Mucosa of descending colon (tissue), 3 donors: ENCODE data around the gene CFAP119. TPM values are rescaled to one million over a fixed set of nuclear protein-coding genes. Genes with fewer than 3 reads are reported as not detected.

ENCODE experiments used
- ATAC-seq: fragments of 200-7000 bp; cut with Tn5 transposase; one replicate; pipeline ENCODE4 v1.9.1; 2020; ENCODE audit warnings: mild to moderate bottlenecking, moderate library complexity
- DNase-seq, 3 donors: peaks; one replicate each; pipeline ENCODE4 v3.0.0-alpha.2; 2020
- H3K36me3 ChIP-seq: fragments of 200-600 bp; one replicate; pipeline ENCODE4 v1.8.0; 2021; ENCODE audit warnings: low read depth, mild to moderate bottlenecking
- H3K4me1 ChIP-seq: fragments of 200-600 bp; one replicate; pipeline ENCODE4 v1.8.0; 2021; ENCODE audit warnings: low read depth, mild to moderate bottlenecking
- H3K4me3 ChIP-seq: fragments of 200-600 bp; one replicate; pipeline ENCODE4 v1.8.0; 2021; ENCODE audit warnings: mild to moderate bottlenecking
- H3K9me3 ChIP-seq: fragments of 200-600 bp; one replicate; pipeline ENCODE4 v1.8.0; 2021; ENCODE audit warnings: mild to moderate bottlenecking
- CTCF ChIP-seq: fragments of 200-600 bp; IDR thresholded peaks from one replicate; pipeline ENCODE4 v1.8.0; 2022; ENCODE audit warnings: antibody characterized with exemption, mild to moderate bottlenecking
- intact Hi-C, 2 donors: fragments of 100-400 bp; cut with DNase I in 1 of 2; cut with micrococcal nuclease in 1 of 2; formaldehyde crosslinking; loops; one replicate each; pipeline versions ENCODE4 v1.11.0 to v1.11.1; 2022; cut with DNase I, micrococcal nuclease
- total RNA-seq, 3 donors: library from RNA; stranded (reverse); fragmentation: NEBNext Ultra II Directional in 2 of 3; extraction: Animal tissue kit (Norgen Biotek cat#: 25700) in 2 of 3; gene quantifications; one replicate each; pipeline versions ENCODE4 v1.2.1 to v1.2.4, GENCODE V29; 2021 to 2023
- donor health status: DM: no; HTN: no; CAD: no; lungs with moderate emphysema.
- donor health status: DM: no; HTN: no; CAD: no.
- donor health status: DM: no; HTN: yes; CAD: no.

Gene CFAP119
- total RNA-seq, 3 donors from 2014 or later, result 4.6 to 5.5 (median 5.1) TPM

GRCh38 chr16:30778549-30779244, 16.8 kb upstream of the CFAP119 start:
- DNase-seq (no peak), ATAC-seq (no peak)
- no peaks in the 10 kb centered on the region for H3K36me3 ChIP-seq
- intact Hi-C loops, result no loop called here
- no peak for TF ChIP-seq CTCF
- H3K4me3 ChIP-seq, result no peak overlapping the region
- peaks cover 29% of the 10 kb centered on the region for H3K4me1 ChIP-seq
- no peaks in the 10 kb centered on the region for H3K9me3 ChIP-seq

GRCh38 chr16:30777591-30778297, 15.9 kb upstream of the CFAP119 start:
- no peak for ATAC-seq
- DNase-seq, result no peak
- no peak for TF ChIP-seq CTCF
- Histone ChIP-seq H3K9me3 (no peaks in the 10 kb centered on the region), H3K36me3 (no peaks in the 10 kb centered on the region), H3K4me1 (peaks cover 29% of the 10 kb centered on the region), H3K4me3 (no peak overlapping the region)
- intact Hi-C loops, result no loop called here

DNA sequence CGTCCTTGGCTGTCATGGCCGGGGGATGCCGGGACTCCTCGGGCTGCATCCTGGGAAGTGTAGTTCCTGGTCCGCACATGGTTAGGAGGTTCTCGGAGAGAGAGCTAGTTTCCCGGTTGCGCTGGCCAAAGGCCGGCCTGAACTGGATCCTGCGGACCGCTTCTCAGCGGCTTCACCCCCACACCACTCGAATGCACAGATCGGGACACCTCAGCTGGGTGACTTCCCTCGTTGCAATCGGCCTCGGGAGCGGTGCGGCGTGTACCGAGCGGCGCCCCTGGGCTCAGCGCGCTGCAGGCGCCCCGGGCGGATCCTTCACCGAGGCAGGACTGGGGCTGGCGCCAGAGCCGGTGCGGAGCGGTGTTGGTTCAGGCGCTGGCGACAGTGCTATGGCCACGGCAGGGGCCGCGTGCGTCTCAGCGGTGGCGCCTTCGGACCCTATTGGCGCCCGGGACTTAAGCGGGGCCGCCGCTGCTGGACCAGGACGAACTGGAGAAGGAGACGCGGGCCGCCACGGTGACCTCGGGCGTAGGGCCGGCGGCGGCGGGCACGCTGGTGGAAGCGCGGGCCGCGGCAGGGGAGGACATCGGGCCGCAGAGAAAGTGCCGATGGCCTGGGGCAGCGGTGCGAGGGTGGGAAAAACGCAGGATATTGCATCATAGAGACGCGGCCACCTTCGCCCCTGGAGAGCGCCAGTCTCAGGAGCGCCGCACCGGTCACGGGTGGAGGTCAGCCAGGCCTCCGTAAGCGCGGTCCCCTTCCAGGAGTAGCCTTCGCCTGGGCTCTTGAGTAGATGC, 13.7 kb upstream of the CFAP119 start:
- intact Hi-C loops, result no loop called here
- TF ChIP-seq CTCF, result no peak
- Histone ChIP-seq H3K4me1 (peaks cover 29% of the 10 kb centered on the region), H3K4me3 (peak overlapping the region; percentile 50), H3K9me3 (no peaks in the 10 kb centered on the region), H3K36me3 (peaks cover 4% of the 10 kb centered on the region)
- ATAC-seq (peak; percentile 86), DNase-seq (peak; percentile 87 to 88 (median 88))

DNA sequence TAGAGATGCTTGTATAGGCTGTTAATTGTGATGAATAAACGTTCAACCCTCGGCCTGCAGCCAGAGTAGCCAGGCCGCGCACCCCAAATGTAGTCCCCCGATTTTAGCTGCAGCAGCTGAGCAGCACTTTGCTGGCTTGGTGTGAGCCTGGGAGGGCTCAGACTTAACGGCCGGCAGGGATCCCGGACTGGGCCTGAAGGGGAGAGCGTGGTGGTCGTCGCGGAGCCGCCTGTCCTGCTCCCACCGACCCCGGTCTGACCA, 13.2 kb upstream of the CFAP119 start:
- no peak for ATAC-seq
- intact Hi-C loops, result no loop called here
- peak overlapping the region; percentile 50 for H3K4me3 ChIP-seq
- DNase-seq, result no peak
- peaks cover 29% of the 10 kb centered on the region for H3K4me1 ChIP-seq
- H3K9me3 ChIP-seq, result no peaks in the 10 kb centered on the region
- TF ChIP-seq CTCF, result no peak
- H3K36me3 ChIP-seq, result peaks cover 4% of the 10 kb centered on the region

- peaks cover 29% of the 10 kb centered on the region for H3K4me1 ChIP-seq
- H3K36me3 ChIP-seq, result peaks cover 4% of the 10 kb centered on the region
Observed at GRCh38 chr16:30774367-30775130, 12.7 kb upstream of the CFAP119 start.

More at GRCh38 chr16:30774367-30775130, 12.7 kb upstream of the CFAP119 start:
- intact Hi-C loops, result no loop called here
- Histone ChIP-seq H3K9me3 (no peaks in the 10 kb centered on the region), H3K4me3 (no peak overlapping the region)
- no peak for TF ChIP-seq CTCF
- no peak for DNase-seq
- ATAC-seq, result peak; percentile 2
